ENCODE results near the gene GCSAM.

Gene GCSAM

DNA sequence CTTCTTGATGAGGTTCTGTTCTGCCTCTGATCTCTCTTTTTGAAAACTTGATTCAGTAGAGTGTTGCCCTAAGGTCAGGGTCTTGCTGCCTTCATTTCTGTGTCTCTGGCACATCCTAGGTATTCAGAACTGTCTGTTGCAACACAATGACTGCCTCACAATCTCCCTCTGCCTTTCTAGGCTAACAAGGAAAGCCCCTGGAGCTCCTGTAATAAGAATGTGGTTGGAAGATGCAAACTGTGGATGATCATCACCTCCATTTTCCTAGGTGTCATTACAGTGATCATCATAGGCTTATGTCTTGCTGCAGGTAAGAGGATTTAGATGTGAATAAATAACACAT is 39.9 kb downstream of the GCSAM start:
- Mint-ChIP-seq H3K4me1 (peaks cover 53% of the 10 kb centered on the region), H3K27me3 (ENCODE audit: low read depth) (peaks cover 7% of the 10 kb centered on the region), H3K27ac (peak overlapping the region in 2 of 3 experiments; percentile 48 to 76), H3K9me3 (no peaks in the 10 kb centered on the region), H3K4me3 (peak overlapping the region in 1 of 3 experiments; percentile 54), H3K36me3 (ENCODE audit: low read depth) (peaks cover 14% of the 10 kb centered on the region)
- TF ChIP-seq, protein P1, sequence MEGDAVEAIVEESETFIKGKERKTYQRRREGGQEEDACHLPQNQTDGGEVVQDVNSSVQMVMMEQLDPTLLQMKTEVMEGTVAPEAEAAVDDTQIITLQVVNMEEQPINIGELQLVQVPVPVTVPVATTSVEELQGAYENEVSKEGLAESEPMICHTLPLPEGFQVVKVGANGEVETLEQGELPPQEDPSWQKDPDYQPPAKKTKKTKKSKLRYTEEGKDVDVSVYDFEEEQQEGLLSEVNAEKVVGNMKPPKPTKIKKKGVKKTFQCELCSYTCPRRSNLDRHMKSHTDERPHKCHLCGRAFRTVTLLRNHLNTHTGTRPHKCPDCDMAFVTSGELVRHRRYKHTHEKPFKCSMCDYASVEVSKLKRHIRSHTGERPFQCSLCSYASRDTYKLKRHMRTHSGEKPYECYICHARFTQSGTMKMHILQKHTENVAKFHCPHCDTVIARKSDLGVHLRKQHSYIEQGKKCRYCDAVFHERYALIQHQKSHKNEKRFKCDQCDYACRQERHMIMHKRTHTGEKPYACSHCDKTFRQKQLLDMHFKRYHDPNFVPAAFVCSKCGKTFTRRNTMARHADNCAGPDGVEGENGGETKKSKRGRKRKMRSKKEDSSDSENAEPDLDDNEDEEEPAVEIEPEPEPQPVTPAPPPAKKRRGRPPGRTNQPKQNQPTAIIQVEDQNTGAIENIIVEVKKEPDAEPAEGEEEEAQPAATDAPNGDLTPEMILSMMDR (IDR thresholded peaks at IDR 0.05; ENCODE audit: unreplicated experiment in 3 of 3): no peak

DNA sequence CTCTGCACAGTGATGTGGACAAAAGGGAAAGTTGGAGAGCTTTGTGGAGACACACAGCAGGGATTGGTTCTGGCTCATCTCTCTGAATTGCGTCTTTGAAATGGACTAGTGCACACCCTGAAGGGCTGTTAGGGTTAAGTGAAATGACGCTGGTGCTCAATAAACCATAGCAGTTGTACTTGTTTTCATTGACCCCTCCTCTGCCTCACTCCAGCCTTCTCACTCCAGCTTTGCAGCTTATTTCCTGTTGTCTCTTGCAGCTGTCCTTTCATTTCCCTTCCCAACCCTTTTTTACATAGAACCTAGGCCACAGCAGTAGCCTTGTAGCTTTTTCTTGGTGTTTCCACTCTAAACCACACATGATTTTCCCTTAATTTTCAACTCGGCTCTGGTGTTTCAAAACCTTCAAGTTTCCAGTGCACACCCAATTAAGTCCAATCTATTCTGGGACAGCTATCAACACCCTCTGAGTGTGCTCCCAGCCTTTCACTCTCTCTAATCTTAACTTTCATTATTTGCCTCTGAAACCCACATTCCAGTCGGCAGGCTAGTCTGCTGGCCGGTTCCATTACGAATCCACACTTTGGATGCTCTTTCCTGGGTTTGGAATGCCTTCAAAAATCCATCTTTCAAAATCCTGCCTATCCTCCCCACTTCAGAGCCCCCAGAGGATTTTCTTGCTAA is 40.4 kb downstream of the GCSAM start:
- H3K36me3 Mint-ChIP-seq (ENCODE audit: low read depth): peaks cover 14% of the 10 kb centered on the region
- peaks cover 12% of the 10 kb centered on the region for H3K27me3 Mint-ChIP-seq (ENCODE audit: low read depth)
- peaks cover 53% of the 10 kb centered on the region for H3K4me1 Mint-ChIP-seq
- peak overlapping the region in 2 of 3 experiments; percentile 5 to 54 for H3K4me3 Mint-ChIP-seq
- H3K9me3 Mint-ChIP-seq: no peaks in the 10 kb centered on the region
- H3K27ac Mint-ChIP-seq: peak overlapping the region; percentile 48 to 76 (median 60)
- TF ChIP-seq, protein P1 (IDR thresholded peaks at IDR 0.05; ENCODE audit: unreplicated experiment in 3 of 3): no peak

DNA sequence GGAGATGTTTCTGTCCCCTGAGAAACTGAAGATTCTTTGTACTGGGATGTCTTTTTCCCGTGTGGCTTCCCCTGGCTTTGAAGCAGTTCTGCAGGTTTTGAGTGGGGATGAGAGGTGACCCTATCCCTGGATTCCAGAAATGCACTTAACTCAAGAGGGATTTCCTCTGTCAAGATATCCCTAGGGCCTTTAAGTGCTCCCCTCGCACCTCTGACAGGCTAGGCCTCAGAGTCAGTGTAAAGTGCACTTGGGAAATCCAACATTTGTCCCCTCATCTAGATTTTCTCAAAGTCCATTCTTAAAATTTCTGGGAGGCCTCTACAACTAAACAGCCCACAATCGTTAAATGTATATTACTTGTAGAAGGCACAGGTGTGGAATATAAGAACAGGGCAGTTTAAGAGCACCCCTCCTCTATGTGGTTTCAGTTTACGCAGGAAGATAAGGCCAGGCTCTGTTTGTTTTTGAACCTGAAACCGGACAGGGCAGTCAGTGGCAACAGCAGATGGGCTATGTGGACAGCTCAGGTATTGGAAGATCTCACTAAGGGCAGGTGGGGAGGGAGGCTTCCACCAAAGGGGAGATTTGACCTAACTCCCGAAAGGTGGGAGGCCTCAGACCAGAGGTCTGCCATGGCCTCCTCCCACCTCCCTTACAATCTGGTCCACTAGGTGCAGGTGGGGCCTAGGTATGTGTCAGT is 42.0 kb downstream of the GCSAM start:
- peaks cover 20% of the 10 kb centered on the region for H3K27me3 Mint-ChIP-seq (ENCODE audit: low read depth)
- TF ChIP-seq, protein P1 (IDR thresholded peaks at IDR 0.05; ENCODE audit: unreplicated experiment in 3 of 3): no peak
- peak overlapping the region in 2 of 3 experiments; percentile 46 to 67 for H3K4me3 Mint-ChIP-seq
- peaks cover 13% of the 10 kb centered on the region for H3K36me3 Mint-ChIP-seq (ENCODE audit: low read depth)
- peaks cover 60% of the 10 kb centered on the region for H3K4me1 Mint-ChIP-seq
- H3K27ac Mint-ChIP-seq: peak overlapping the region in 2 of 3 experiments; percentile 57 to 74
- no peaks in the 10 kb centered on the region for H3K9me3 Mint-ChIP-seq

DNA sequence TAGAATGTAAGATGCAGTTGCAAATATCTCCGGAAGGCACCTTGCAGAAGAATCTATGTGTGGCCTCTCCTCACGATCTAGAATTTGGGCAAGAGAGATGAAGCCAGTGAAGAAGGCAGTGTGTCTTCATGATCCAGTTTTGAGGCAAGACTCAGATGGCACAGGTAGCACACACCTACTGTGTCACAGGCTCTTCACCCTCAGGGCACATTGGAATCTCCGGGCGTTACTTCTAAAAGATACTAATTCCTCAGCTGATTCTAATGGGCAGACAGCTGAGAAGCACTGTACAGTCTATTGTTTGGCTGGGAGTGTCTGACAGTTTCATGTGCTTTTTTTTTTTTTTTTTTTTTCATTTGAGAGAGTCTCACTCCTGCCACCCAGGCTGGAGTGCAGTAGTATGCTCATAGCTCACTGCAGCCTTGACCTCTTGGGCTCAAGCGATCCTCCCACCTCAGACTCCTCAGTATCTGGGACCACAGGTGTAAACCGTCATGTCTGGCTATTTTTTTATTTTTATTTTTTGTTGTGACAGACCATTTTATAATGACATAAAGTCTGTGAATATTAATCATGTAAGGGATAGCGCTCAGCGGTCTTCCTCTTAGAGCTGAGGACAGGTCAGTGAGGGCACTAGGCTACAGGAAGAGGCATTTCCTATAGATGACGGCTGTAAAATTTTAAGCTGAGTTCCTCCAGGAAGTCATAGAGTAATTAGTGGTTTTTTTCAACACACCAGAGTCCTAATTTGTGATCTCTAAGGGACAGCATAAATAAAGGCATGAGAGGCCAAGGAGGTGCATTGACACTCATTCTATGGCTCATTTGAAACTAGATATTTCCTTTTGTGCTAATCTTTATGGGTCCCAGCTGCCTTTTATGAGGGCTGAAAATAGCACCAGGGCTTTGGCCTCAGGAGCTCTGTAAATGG is 42.8 kb downstream of the GCSAM start:
- peaks cover 26% of the 10 kb centered on the region for H3K27me3 Mint-ChIP-seq (ENCODE audit: low read depth)
- H3K36me3 Mint-ChIP-seq (ENCODE audit: low read depth): peaks cover 5% of the 10 kb centered on the region
- H3K4me1 Mint-ChIP-seq: peaks cover 64% of the 10 kb centered on the region

DNA sequence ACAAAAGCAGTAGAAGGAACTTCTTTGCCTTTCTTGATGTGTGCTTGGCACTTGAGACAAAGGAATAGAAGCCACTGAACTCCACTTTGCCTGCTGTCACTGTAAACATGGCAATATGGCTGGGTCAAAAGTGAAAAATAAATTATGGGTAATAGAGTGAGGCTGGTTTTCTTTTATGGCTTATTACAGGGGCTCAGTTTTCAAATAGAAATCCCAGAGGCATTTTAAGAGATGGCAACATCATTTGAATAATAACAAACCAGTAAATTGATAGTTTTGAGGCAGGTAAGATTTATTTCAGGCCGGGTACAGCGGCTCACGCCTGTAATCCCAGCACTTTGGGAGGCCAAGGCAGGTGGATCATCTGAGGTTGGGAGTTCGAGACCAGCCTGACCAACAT is 44.1 kb downstream of the GCSAM start:
- no peaks in the 10 kb centered on the region for H3K9me3 Mint-ChIP-seq
- H3K36me3 Mint-ChIP-seq (ENCODE audit: low read depth): peaks cover 4% of the 10 kb centered on the region
- no peak overlapping the region for H3K27ac Mint-ChIP-seq
- H3K27me3 Mint-ChIP-seq (ENCODE audit: low read depth): peaks cover 29% of the 10 kb centered on the region
- TF ChIP-seq, protein P1 (IDR thresholded peaks at IDR 0.05; ENCODE audit: unreplicated experiment in 3 of 3): no peak
- H3K4me3 Mint-ChIP-seq: no peak overlapping the region
- H3K4me1 Mint-ChIP-seq: peaks cover 74% of the 10 kb centered on the region

More for the DNA sequence above, 42.8 kb downstream of the GCSAM start:
- Mint-ChIP-seq H3K27ac (peak overlapping the region in 2 of 3 experiments; percentile 57 to 74), H3K4me3 (peak overlapping the region; percentile 20 to 67 (median 37)), H3K9me3 (no peaks in the 10 kb centered on the region)
- TF ChIP-seq, protein P1 (IDR thresholded peaks at IDR 0.05; ENCODE audit: unreplicated experiment in 3 of 3): no peak
